Fibroblast of pulmonary artery (primary cell): ENCODE measurements around the gene BAAT.

Experiments used
- DNase-seq: peaks from one replicate; pipeline ENCODE4 v3.0.0-alpha.2; 2010; ENCODE audit warnings: low read depth
- H3K4me3 ChIP-seq: replicated peaks from 2 replicates; pipeline ENCODE4 v1.5.1; 2011; ENCODE audit warnings: low read depth, mild to moderate bottlenecking, control low read depth, low read length, moderate library complexity
- TF ChIP-seq, protein P1 (sequence below): IDR thresholded peaks from 2 replicates; pipeline ENCODE4 v1.5.1; 2011; ENCODE audit warnings: mild to moderate bottlenecking, control low read depth, low read length, inconsistent platforms; ENCODE audit errors: missing control alignments

BAAT gene

DNA sequence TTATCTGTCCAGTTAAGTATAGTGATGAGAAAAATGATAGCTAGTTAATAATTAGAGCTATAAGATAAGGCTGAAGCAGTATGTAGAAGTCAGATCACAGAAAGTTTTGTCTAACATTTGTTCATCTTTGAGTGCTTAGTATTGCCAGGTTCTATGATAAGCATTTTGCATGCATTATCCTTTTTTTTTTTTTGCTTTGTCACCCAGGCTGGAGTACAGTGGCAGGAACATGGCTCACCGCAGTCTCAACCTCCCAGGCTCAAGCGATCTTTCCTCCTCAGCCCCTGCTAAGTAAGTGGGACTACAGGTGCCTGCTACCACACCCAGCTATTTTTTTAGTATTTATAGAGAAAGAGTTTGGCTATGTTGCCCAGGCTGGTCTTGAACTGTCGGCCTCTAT is 17.5 kb downstream of the BAAT start:
- DNase-seq: no peak
- TF ChIP-seq, protein P1, sequence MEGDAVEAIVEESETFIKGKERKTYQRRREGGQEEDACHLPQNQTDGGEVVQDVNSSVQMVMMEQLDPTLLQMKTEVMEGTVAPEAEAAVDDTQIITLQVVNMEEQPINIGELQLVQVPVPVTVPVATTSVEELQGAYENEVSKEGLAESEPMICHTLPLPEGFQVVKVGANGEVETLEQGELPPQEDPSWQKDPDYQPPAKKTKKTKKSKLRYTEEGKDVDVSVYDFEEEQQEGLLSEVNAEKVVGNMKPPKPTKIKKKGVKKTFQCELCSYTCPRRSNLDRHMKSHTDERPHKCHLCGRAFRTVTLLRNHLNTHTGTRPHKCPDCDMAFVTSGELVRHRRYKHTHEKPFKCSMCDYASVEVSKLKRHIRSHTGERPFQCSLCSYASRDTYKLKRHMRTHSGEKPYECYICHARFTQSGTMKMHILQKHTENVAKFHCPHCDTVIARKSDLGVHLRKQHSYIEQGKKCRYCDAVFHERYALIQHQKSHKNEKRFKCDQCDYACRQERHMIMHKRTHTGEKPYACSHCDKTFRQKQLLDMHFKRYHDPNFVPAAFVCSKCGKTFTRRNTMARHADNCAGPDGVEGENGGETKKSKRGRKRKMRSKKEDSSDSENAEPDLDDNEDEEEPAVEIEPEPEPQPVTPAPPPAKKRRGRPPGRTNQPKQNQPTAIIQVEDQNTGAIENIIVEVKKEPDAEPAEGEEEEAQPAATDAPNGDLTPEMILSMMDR: no peak
- H3K4me3 ChIP-seq: no peak overlapping the region

DNA sequence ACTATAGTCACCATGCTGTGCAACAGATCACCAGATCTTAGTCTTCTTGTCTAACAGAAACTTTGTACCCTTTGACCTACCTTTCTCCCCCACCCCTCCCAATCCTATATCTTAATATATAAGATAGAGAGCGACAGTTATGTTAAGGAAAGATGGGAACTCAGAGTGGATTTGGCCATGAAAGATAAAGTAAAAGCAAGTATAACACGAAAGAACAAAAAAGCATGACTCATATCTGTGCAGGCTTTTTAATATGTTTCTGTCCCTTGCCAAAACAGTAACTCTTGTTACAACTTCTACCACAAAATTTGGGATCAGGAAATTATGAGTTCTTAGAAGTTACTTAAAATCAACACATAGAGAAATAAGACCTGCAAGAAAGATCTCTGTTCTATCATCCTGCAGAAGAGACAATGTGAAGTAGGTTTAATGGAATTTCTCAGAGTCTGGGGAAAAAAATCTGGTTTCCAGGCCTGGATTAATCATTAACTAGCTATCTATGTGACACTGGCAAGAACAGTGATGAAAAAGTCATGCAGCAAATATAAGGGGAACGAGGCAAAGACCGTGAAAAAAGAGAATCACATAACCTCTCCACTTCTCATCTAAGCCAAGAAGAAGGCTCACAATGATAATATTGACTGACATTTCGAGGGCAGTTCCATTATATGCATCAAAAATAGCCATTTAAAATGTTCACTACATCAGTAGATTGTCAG is 18.6 kb downstream of the BAAT start:
- H3K4me3 ChIP-seq: no peak overlapping the region
- peak; percentile 3 for DNase-seq

DNA sequence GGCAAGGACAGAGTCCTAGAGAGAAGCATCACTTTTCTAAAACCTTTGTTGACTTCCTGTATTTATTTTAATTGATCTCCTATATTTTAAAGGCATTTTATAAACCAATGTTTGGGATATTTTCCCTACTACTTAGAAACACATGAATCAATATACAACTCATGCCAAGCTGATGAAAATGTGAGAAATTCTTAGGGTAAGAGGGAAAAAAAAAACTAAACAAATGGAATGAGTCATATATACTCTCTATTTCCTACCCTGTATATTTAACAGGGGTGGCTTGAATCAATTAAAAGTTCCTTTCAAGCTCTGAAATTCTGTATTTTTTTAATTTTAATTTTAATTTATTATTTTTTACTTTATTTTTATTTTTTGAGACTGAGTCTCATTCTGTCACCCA is 19.6 kb downstream of the BAAT start:
- DNase-seq: peak; percentile 4
- H3K4me3 ChIP-seq: no peak overlapping the region

More for the DNA sequence above, 18.6 kb downstream of the BAAT start:
- TF ChIP-seq, protein P1: no peak

DNA sequence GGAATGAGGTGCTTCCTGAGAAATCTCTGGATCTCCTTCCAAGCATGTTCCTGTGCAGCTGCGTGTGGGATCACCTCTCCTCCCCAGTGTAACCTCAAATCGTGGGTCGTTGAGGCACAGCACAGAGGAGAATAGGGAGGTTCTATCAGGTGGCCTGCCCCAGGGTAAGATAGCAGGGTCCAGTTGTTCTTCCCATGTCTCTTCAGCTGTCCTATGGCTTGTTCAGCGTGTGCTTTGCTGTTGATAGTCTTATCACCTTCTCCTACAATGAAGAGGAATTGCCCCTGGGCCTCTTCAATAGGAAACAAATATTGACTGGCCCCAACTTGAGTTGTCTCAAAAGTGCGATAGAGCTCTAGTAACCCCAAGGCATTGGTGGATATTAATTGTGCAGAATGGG is 22.4 kb downstream of the BAAT start:
- TF ChIP-seq, protein P1: no peak
- no peak overlapping the region for H3K4me3 ChIP-seq
- DNase-seq: no peak

More for the DNA sequence above, 19.6 kb downstream of the BAAT start:
- TF ChIP-seq, protein P1: no peak

DNA sequence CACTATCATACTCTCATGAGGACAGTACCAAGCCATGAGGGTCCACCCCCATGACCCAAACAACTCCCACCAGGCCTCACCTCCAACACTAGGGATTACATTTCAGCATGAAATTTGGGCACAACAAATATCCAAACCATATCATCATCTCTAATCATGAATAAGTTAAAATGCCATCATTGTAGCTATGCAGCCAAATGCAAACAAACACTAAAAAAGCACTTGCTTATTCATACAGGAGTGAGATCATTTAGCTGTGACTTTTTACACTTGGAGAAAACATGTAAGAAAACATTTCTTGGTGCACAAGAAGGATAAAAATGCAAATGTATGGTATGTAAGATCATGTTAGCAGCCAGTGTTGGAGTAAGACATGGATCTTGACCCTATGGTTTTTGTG is 24.2 kb downstream of the BAAT start:
- TF ChIP-seq, protein P1: no peak
- DNase-seq: no peak
- no peak overlapping the region for H3K4me3 ChIP-seq

DNA sequence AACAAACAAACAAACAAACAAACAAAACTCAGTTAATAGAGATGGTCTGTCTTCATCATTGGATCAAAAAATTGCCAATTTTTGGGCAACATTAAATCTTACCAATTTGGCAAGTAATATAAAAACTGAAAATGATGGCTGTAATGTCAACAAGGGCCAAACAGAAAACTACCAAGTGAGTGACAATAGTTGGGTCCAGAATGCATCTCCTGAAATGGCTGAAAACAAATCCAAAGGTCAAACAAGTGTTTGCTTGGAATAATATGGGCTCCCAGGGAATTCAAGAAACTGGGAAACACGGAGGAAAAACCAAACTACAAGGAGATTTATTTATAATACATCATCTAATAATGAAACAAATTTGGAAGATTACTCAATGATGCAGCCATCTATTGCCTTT is 25.1 kb downstream of the BAAT start:
- TF ChIP-seq, protein P1: no peak
- H3K4me3 ChIP-seq: no peak overlapping the region
- no peak for DNase-seq

DNA sequence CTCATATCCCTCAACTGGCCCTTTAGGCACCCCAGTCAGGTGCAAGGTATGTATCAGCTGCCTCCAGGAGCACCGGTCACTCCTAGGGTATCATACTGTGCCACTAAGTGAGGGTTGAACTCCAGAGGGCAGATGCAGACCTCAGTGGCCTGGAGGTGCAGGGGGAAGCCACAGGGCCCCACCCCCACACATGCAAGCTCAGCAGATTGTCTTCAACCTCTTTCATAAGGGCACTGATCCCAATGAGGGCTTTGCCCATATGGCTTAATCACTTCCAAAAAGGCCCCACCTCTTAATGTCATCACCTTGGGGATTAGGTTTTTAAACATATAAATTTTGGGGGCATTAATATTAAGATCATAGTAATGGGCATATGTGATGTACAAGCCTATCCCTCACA is 28.2 kb downstream of the BAAT start:
- TF ChIP-seq, protein P1: no peak
- no peak overlapping the region for H3K4me3 ChIP-seq
- DNase-seq: no peak
